H1 (cell line): Measurements from ENCODE around the gene ZCCHC9. TPM values are rescaled to one million over a fixed set of nuclear protein-coding genes. Genes with fewer than 3 reads are reported as not detected.
A peak's percentile ranks its signal among the peaks of the same experiment; 100 is the strongest.

ENCODE experiments used
- CTCF ChIA-PET: fragments of 300-600 bp; sonication (Branson Sonifier 250); formaldehyde crosslinking; loops from one replicate; lab custom pipeline; 2021; ENCODE audit not compliant: partially characterized antibody; lab: Charles Lee
- POLR2A ChIA-PET: fragments of 300-600 bp; sonication (Branson Sonifier 250); formaldehyde crosslinking; loops from one replicate; lab custom pipeline; 2021; ENCODE audit warnings: inconsistent platforms; ENCODE audit not compliant: partially characterized antibody; lab: Charles Lee
- DNase-seq, 2 experiments: peaks; one replicate each; pipeline versions ENCODE4 v3.0.0 to v3.0.0-alpha.2; 2010 to 2022; ENCODE audit warnings: low spot score in 2 of 2, low read depth in 1 of 2, mixed read lengths in 1 of 2
- FAIRE-seq: peaks from 2 replicates; lab custom pipeline; 2011; peaks lifted over from hg19 to GRCh38; lab: Jason Lieb, UNC
- H2AFZ ChIP-seq: 2 replicates; pipeline ENCODE4 v1.8.1; 2012; ENCODE audit warnings: low read length, inconsistent platforms
- H2AK5ac ChIP-seq: 2 replicates; pipeline ENCODE4 v1.6.1; 2013; ENCODE audit warnings: low read depth, low read length
- H2BK120ac ChIP-seq: replicated peaks from 2 replicates; pipeline ENCODE3; 2013; ENCODE audit warnings: low read depth, low read length, inconsistent platforms
- H2BK12ac ChIP-seq: 2 replicates; pipeline ENCODE4 v1.6.1; 2013; ENCODE audit warnings: low read depth, low read length
- H2BK15ac ChIP-seq: 2 replicates; pipeline ENCODE4 v1.6.1; 2013; ENCODE audit warnings: low read length
- H2BK20ac ChIP-seq: 2 replicates; pipeline ENCODE4 v1.6.1; 2013; ENCODE audit warnings: low read length
- H2BK5ac ChIP-seq: 2 replicates; pipeline ENCODE4 v1.6.1; 2013; ENCODE audit warnings: low read depth, low read length
- H3K14ac ChIP-seq: 2 replicates; pipeline ENCODE4 v1.6.1; 2013; ENCODE audit warnings: inconsistent platforms; ENCODE audit not compliant: insufficient read length
- H3K18ac ChIP-seq: 2 replicates; pipeline ENCODE4 v1.6.1; 2013; ENCODE audit warnings: low read length; ENCODE audit errors: extremely low read depth
- H3K23ac ChIP-seq: 2 replicates; pipeline ENCODE4 v1.6.1; 2013; ENCODE audit warnings: inconsistent platforms; ENCODE audit not compliant: insufficient read length
- H3K23me2 ChIP-seq: 2 replicates; pipeline ENCODE4 v1.6.1; 2013; ENCODE audit warnings: low read depth, low read length
- H3K27ac ChIP-seq: 2 replicates; pipeline ENCODE4 v1.6.1; 2011; ENCODE audit warnings: low read depth, low read length, inconsistent platforms
- H3K27me3 ChIP-seq, 4 experiments: replicated peaks in 1 of 4; 1 replicate in 1 of 4; 2 replicates in 3 of 4; pipeline versions ENCODE4 v1.6.1 to v1.8.1; 2011 to 2013; ENCODE audit warnings: low read length in 3 of 4, mild to moderate bottlenecking in 3 of 4, inconsistent platforms in 2 of 4, mixed read lengths in 2 of 4, moderate library complexity in 1 of 4; ENCODE audit not compliant: control insufficient read depth in 3 of 4, insufficient read depth in 3 of 4; ENCODE audit errors: extremely low read depth in 1 of 4
- H3K36me3 ChIP-seq, 4 experiments: 2 replicates each; pipeline versions ENCODE4 v1.6.1 to v1.8.1; 2011 to 2013; ENCODE audit warnings: mild to moderate bottlenecking in 4 of 4, low read length in 3 of 4, moderate library complexity in 2 of 4, control low read depth in 1 of 4, inconsistent platforms in 1 of 4; ENCODE audit not compliant: insufficient read depth in 4 of 4, control insufficient read depth in 2 of 4
- H3K4ac ChIP-seq: replicated peaks from 2 replicates; pipeline ENCODE3; 2013; ENCODE audit warnings: low read length, low read depth, mixed read lengths, inconsistent platforms; ENCODE audit not compliant: insufficient read length
- H3K4me1 ChIP-seq, 4 experiments: replicated peaks in 1 of 4; 1 replicate in 1 of 4; 2 replicates in 3 of 4; pipeline versions ENCODE4 v1.6.1 to v1.8.1; 2011 to 2013; ENCODE audit warnings: low read length in 3 of 4, inconsistent platforms in 2 of 4, mixed read lengths in 1 of 4; ENCODE audit not compliant: insufficient read depth in 4 of 4, control insufficient read depth in 3 of 4
- H3K4me2 ChIP-seq, 2 experiments: 2 replicates each; pipeline versions ENCODE4 v1.6.1 to v1.8.1; 2011 to 2013; ENCODE audit warnings: low read depth in 2 of 2, low read length in 2 of 2, control low read depth in 1 of 2, inconsistent platforms in 1 of 2, mild to moderate bottlenecking in 1 of 2; ENCODE audit not compliant: insufficient read depth in 1 of 2
- H3K4me3 ChIP-seq, 4 experiments: fragments of 200-600, 300-600 bp in 1 of 4; sonication (generic), shearing (Covaris generic), sonication (Bioruptor Twin) in 1 of 4; 2 replicates each; pipeline versions ENCODE4 v1.5.1 to v1.8.1; 2011 to 2016; ENCODE audit warnings: low read length in 4 of 4, low read depth in 3 of 4, control low read depth in 2 of 4, inconsistent platforms in 2 of 4, mild to moderate bottlenecking in 2 of 4, mixed read lengths in 1 of 4, moderate library complexity in 1 of 4; ENCODE audit not compliant: insufficient read depth in 2 of 4; ENCODE audit errors: extremely low read depth in 1 of 4
- H3K56ac ChIP-seq: replicated peaks from 2 replicates; pipeline ENCODE3; 2013; ENCODE audit warnings: low read depth, mild to moderate bottlenecking, mixed read lengths, low read length, inconsistent platforms; ENCODE audit not compliant: insufficient read length
- H3K79me1 ChIP-seq: 2 replicates; pipeline ENCODE4 v1.6.1; 2013; ENCODE audit warnings: low read depth, low read length, control low read depth
- H3K79me2 ChIP-seq, 2 experiments: 2 replicates each; pipeline versions ENCODE4 v1.6.1 to v1.8.1; 2012 to 2013; ENCODE audit warnings: low read length in 2 of 2, mild to moderate bottlenecking in 2 of 2, inconsistent platforms in 1 of 2; ENCODE audit not compliant: insufficient read depth in 2 of 2, control insufficient read depth in 1 of 2
- H3K9ac ChIP-seq, 4 experiments: replicated peaks in 1 of 4; 1 replicate in 1 of 4; 2 replicates in 3 of 4; pipeline versions ENCODE4 v1.6.1 to v1.8.1; 2011 to 2013; ENCODE audit warnings: low read depth in 3 of 4, low read length in 3 of 4, control low read depth in 2 of 4, mild to moderate bottlenecking in 2 of 4, moderate library complexity in 2 of 4, inconsistent platforms in 1 of 4; ENCODE audit errors: extremely low read depth in 1 of 4
- H3K9me3 ChIP-seq, 2 experiments: 2 replicates each; pipeline versions ENCODE4 v1.6.1 to v1.8.1; 2012 to 2013; ENCODE audit warnings: mild to moderate bottlenecking in 2 of 2, moderate library complexity in 2 of 2, control low read depth in 1 of 2, inconsistent platforms in 1 of 2, low read depth in 1 of 2, low read length in 1 of 2, mixed read lengths in 1 of 2; ENCODE audit not compliant: insufficient read depth in 2 of 2
- H4K20me1 ChIP-seq, 2 experiments: replicated peaks in 1 of 2; 2 replicates each; pipeline versions ENCODE3 to v1.8.1; 2011 to 2013; ENCODE audit warnings: inconsistent platforms in 2 of 2, low read length in 2 of 2, mild to moderate bottlenecking in 1 of 2; ENCODE audit not compliant: insufficient read depth in 2 of 2, control insufficient read depth in 1 of 2
- H4K5ac ChIP-seq: 2 replicates; pipeline ENCODE4 v1.6.1; 2013; ENCODE audit warnings: low read length, low read depth, mixed read lengths, inconsistent platforms; ENCODE audit not compliant: insufficient read length
- H4K8ac ChIP-seq: 2 replicates; pipeline ENCODE4 v1.8.0; 2013; ENCODE audit warnings: mild to moderate bottlenecking, moderate library complexity, low read length, inconsistent platforms; ENCODE audit not compliant: insufficient read depth; ENCODE audit errors: extremely low read depth
- H4K91ac ChIP-seq: replicated peaks from 2 replicates; pipeline ENCODE3; 2013; ENCODE audit warnings: low read length, mixed read lengths, inconsistent platforms; ENCODE audit not compliant: insufficient read length
- ASH2L ChIP-seq: fragments of 200-600, 300-600 bp; sonication (generic); IDR thresholded peaks from one replicate; pipeline ENCODE4 v1.7.1; 2017; ENCODE audit warnings: low read length
- EP300 ChIP-seq, 2 experiments: IDR thresholded peaks; 1 replicate in 1 of 2; 2 replicates in 1 of 2; pipeline ENCODE4 v1.6.1; 2011 to 2012; ENCODE audit warnings: low read depth in 2 of 2, low read length in 2 of 2, mild to moderate bottlenecking in 2 of 2, borderline replicate concordance in 1 of 2, inconsistent platforms in 1 of 2, moderate library complexity in 1 of 2
- HDAC6 ChIP-seq: IDR thresholded peaks from one replicate; pipeline ENCODE4 v1.7.1; 2012; ENCODE audit warnings: low read depth, mild to moderate bottlenecking, inconsistent platforms, low read length, moderate library complexity
- RBBP5 ChIP-seq: IDR thresholded peaks from 2 replicates; pipeline ENCODE4 v1.7.1; 2012; ENCODE audit warnings: low read depth, mild to moderate bottlenecking, inconsistent platforms, low read length, moderate library complexity, borderline replicate concordance
- RFX5 ChIP-seq: IDR thresholded peaks from 2 replicates; pipeline ENCODE4 v1.6.1; 2011; ENCODE audit warnings: low read depth, low read length, improper control_type of control experiment, borderline replicate concordance
- SRF ChIP-seq: IDR thresholded peaks from 2 replicates; pipeline ENCODE4 v1.6.1; 2011; ENCODE audit warnings: mild to moderate bottlenecking, low read depth, low read length, moderate library complexity
- TAF1 ChIP-seq: IDR thresholded peaks from 2 replicates; pipeline ENCODE4 v1.6.1; 2011; ENCODE audit warnings: mild to moderate bottlenecking, low read depth, low read length
- TAF7 ChIP-seq: optimal IDR thresholded peaks from 2 replicates; pipeline ENCODE3; 2011; ENCODE audit warnings: low read depth, mild to moderate bottlenecking, inconsistent platforms, low read length, moderate library complexity, borderline replicate concordance
- TEAD4 ChIP-seq: IDR thresholded peaks from 2 replicates; pipeline ENCODE4 v1.6.1; 2012; ENCODE audit warnings: low read depth, low read length, inconsistent platforms, mixed read lengths
- polyA plus RNA-seq, 7 experiments: library from polyadenylated mRNA; depleted of rRNA in 3 of 7; stranded (reverse) in 5 of 7; unstranded in 2 of 7; fragments of >200 nt in 5 of 7; fragments of 200-250 nt in 2 of 7; gene quantifications; 1 replicate in 5 of 7; 2 replicates in 1 of 7; 4 replicates in 1 of 7; pipeline versions ENCODE4 v1.2.1 to v1.2.3, GENCODE V29; 2011 to 2013; ENCODE audit warnings: missing spikeins in 2 of 7, mixed read lengths in 2 of 7
- total RNA-seq: library from RNA; stranded (reverse); fragmentation: NEBNext Ultra II Directional; extraction: Animal tissue kit (Norgen Biotek cat#: 25700); gene quantifications from 2 replicates; pipeline ENCODE4 v1.2.1, GENCODE V29; 2021
- TF ChIP-seq, protein P1 (sequence below): IDR thresholded peaks from 2 replicates; pipeline ENCODE4 v1.6.1; 2011; ENCODE audit warnings: low read length, improper control_type of control experiment
- TF ChIP-seq, protein P2 (sequence below): IDR thresholded peaks from 2 replicates; pipeline ENCODE4 v1.6.1; 2012; ENCODE audit warnings: inconsistent platforms
- TF ChIP-seq, protein P3 (sequence below): IDR thresholded peaks from 2 replicates; pipeline ENCODE4 v1.6.1; 2012; ENCODE audit warnings: inconsistent platforms
- TF ChIP-seq, protein P4 (sequence below): IDR thresholded peaks from 2 replicates; pipeline ENCODE4 v1.6.1; 2011; ENCODE audit warnings: low read depth, mild to moderate bottlenecking, low read length; ENCODE audit not compliant: insufficient read depth

ZCCHC9 gene
- total and polyA plus RNA-seq, 2 of the 8 experiments (the other 6 are each of a cell fraction or from before 2014, with no cell fraction given), result 10.9 to 33.6 TPM

DNA sequence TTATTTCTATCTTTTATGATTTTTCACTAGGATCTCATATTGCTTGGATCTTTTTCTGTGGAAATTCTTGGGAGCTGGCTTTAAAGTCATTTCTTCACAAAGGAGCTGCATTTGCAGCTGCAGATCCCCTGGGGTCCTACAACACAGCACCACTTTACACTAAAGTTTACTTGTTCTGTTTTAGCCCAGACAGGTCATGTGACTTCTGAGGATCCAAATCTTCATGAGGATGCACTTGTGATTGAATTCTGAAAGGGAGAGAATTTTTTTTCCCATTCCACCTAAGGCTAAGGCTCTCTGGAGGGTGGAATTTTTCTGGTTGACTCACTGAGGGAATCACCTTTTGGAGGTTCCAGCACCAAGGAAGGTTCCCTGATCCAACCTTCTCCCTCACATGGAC lies 49.1 kb downstream of the ZCCHC9 start:
- H4K91ac ChIP-seq, result no peak overlapping the region
- H3K79me2 ChIP-seq, result no peaks in the 10 kb centered on the region
- no peaks in the 10 kb centered on the region for H3K9me3 ChIP-seq
- no peaks in the 10 kb centered on the region for H3K27me3 ChIP-seq
- H2BK120ac ChIP-seq, result no peak overlapping the region
- H2BK12ac ChIP-seq, result no peak overlapping the region
- H3K27ac ChIP-seq, result no peak overlapping the region
- H2AK5ac ChIP-seq, result no peak overlapping the region
- H2BK20ac ChIP-seq, result no peak overlapping the region
- no peaks in the 10 kb centered on the region for H3K79me1 ChIP-seq
- no peak overlapping the region for H3K4ac ChIP-seq
- H4K20me1 ChIP-seq, result no peaks in the 10 kb centered on the region
- no peak overlapping the region for H4K5ac ChIP-seq
- no peak overlapping the region for H3K56ac ChIP-seq
- TF ChIP-seq SRF, result no peak
- TF ChIP-seq TEAD4, result no peak
- TF ChIP-seq TAF7, result no peak
- TF ChIP-seq, protein P1, sequence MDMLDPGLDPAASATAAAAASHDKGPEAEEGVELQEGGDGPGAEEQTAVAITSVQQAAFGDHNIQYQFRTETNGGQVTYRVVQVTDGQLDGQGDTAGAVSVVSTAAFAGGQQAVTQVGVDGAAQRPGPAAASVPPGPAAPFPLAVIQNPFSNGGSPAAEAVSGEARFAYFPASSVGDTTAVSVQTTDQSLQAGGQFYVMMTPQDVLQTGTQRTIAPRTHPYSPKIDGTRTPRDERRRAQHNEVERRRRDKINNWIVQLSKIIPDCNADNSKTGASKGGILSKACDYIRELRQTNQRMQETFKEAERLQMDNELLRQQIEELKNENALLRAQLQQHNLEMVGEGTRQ, result no peak
- TF ChIP-seq TAF1, result no peak
- no peak for TF ChIP-seq EP300 (IDR thresholded peaks at IDR 0.05; ENCODE audit: borderline replicate concordance in 1 of 2, low read depth in 2 of 2, low read length in 2 of 2)
- TF ChIP-seq RBBP5, result no peak
- TF ChIP-seq ASH2L, result no peak
- no peak for TF ChIP-seq HDAC6
- TF ChIP-seq, protein P2, sequence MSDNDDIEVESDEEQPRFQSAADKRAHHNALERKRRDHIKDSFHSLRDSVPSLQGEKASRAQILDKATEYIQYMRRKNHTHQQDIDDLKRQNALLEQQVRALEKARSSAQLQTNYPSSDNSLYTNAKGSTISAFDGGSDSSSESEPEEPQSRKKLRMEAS, result no peak
- TF ChIP-seq, protein P3, sequence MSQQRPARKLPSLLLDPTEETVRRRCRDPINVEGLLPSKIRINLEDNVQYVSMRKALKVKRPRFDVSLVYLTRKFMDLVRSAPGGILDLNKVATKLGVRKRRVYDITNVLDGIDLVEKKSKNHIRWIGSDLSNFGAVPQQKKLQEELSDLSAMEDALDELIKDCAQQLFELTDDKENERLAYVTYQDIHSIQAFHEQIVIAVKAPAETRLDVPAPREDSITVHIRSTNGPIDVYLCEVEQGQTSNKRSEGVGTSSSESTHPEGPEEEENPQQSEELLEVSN, result no peak
- TF ChIP-seq, protein P4, sequence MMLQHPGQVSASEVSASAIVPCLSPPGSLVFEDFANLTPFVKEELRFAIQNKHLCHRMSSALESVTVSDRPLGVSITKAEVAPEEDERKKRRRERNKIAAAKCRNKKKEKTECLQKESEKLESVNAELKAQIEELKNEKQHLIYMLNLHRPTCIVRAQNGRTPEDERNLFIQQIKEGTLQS, result no peak
- TF ChIP-seq RFX5, result no peak
- H2AFZ ChIP-seq, result peak overlapping the region; percentile 6; the same call in 1 of the 2 replicates
- H3K23me2 ChIP-seq, result no peaks in the 10 kb centered on the region
- H3K9ac ChIP-seq, result no peak overlapping the region
- no peak overlapping the region for H3K14ac ChIP-seq
- DNase-seq (no peak), FAIRE-seq (no peak)
- H2BK15ac ChIP-seq, result no peak overlapping the region
- H4K8ac ChIP-seq, result no peak overlapping the region
- no peak overlapping the region for H3K4me2 ChIP-seq
- no peaks in the 10 kb centered on the region; a peak in 2 of 7 replicates for H3K4me1 ChIP-seq
- POLR2A ChIA-PET, result no interaction called here
- no peak overlapping the region for H3K4me3 ChIP-seq
- no peaks in the 10 kb centered on the region for H3K36me3 ChIP-seq
- CTCF ChIA-PET, result no interaction called here
- no peak overlapping the region for H3K18ac ChIP-seq
- no peak overlapping the region for H2BK5ac ChIP-seq
- no peak overlapping the region for H3K23ac ChIP-seq
